ENCODE measurements around the gene LCE1B.

The LCE1B gene

GRCh38 chr1:152811671-152812070, at the start of gene LCE1B:
LCE1B (plus strand) TSS chr1:152811971; CDS start chr1:152812447, 476 bp downstream.
- no peak for DNase-seq (ENCODE audit: low read depth in 2 of 2)

GRCh38 chr1:152768847-152769533, 42.8 kb upstream of the LCE1B start:
- no peak for DNase-seq (ENCODE audit: low read depth in 2 of 2)

GRCh38 chr1:152770411-152770810, 41.4 kb upstream of the LCE1B start:
- no peak for DNase-seq (ENCODE audit: low read depth in 2 of 2)

GRCh38 chr1:152774875-152775274, 36.9 kb upstream of the LCE1B start, which contains the start of gene LCE1F:
LCE1F (plus strand) TSS chr1:152775140; CDS start chr1:152776372, 1,232 bp downstream.
- DNase-seq (ENCODE audit: low read depth in 2 of 2), result no peak

- no peak for DNase-seq (ENCODE audit: low read depth in 2 of 2)
Measured at GRCh38 chr1:152776361-152776760, 35.4 kb upstream of the LCE1B start.

GRCh38 chr1:152777510-152778137, 34.1 kb upstream of the LCE1B start:
- DNase-seq (ENCODE audit: low read depth in 2 of 2), result no peak

- no peak for DNase-seq (ENCODE audit: low read depth in 2 of 2)
Measured at GRCh38 chr1:152783095-152783494, 28.7 kb upstream of the LCE1B start.

- DNase-seq (ENCODE audit: low read depth in 2 of 2), result no peak
Measured at GRCh38 chr1:152786077-152786476, 25.7 kb upstream of the LCE1B start, which contains the start of gene LCE1E. LCE1E (plus strand) TSS chr1:152786257; CDS start chr1:152787300, 1,043 bp downstream.

GRCh38 chr1:152795686-152796085, 16.1 kb upstream of the LCE1B start:
- no peak for DNase-seq (ENCODE audit: low read depth in 2 of 2)

- no peak for DNase-seq (ENCODE audit: low read depth in 2 of 2)
Measured at GRCh38 chr1:152796421-152796820, 15.3 kb upstream of the LCE1B start, which contains the start of gene LCE1D. LCE1D (plus strand) TSS chr1:152796721; CDS start chr1:152797795, 1,074 bp downstream.

GRCh38 chr1:152801333-152801732, 10.4 kb upstream of the LCE1B start:
- DNase-seq (ENCODE audit: low read depth in 2 of 2), result no peak

GRCh38 chr1:152806576-152806975, 5.2 kb upstream of the LCE1B start, which contains the start of gene LCE1C:
LCE1C (minus strand) TSS chr1:152806651; CDS start chr1:152805478, 1,173 bp downstream.
- DNase-seq (ENCODE audit: low read depth in 2 of 2), result no peak

GRCh38 chr1:152811050-152811449, 721 bp upstream of the LCE1B start:
- DNase-seq (ENCODE audit: low read depth in 2 of 2), result no peak

GRCh38 chr1:152817309-152817708, 5.5 kb downstream of the LCE1B start:
- no peak for DNase-seq (ENCODE audit: low read depth in 2 of 2)

GRCh38 chr1:152823294-152823693, 11.5 kb downstream of the LCE1B start:
- DNase-seq (ENCODE audit: low read depth in 2 of 2), result no peak

- DNase-seq (ENCODE audit: low read depth in 2 of 2), result no peak
Measured at GRCh38 chr1:152824964-152825363, 13.2 kb downstream of the LCE1B start.

- DNase-seq (ENCODE audit: low read depth in 2 of 2), result no peak
Measured at GRCh38 chr1:152827173-152827572, 15.4 kb downstream of the LCE1B start, which contains the start of gene LCE1A. LCE1A (plus strand) TSS chr1:152827473; CDS start chr1:152827473, 0 bp downstream.

GRCh38 chr1:152836870-152837269, 25.1 kb downstream of the LCE1B start:
- DNase-seq (ENCODE audit: low read depth in 2 of 2), result no peak

- DNase-seq (ENCODE audit: low read depth in 2 of 2), result no peak
Measured at GRCh38 chr1:152842556-152842955, 30.8 kb downstream of the LCE1B start, which contains the start of gene LCE6A. LCE6A (plus strand) TSS chr1:152842856; CDS start chr1:152843521, 665 bp downstream.

GRCh38 chr1:152855661-152856060, 43.9 kb downstream of the LCE1B start:
- DNase-seq (ENCODE audit: low read depth in 2 of 2), result no peak

GRCh38 chr1:152858062-152858461, 46.3 kb downstream of the LCE1B start:
- no peak for DNase-seq (ENCODE audit: low read depth in 2 of 2)

- no peak for DNase-seq (ENCODE audit: low read depth in 2 of 2)
Measured at GRCh38 chr1:152859696-152860095, 47.9 kb downstream of the LCE1B start, which contains the start of gene LCE7A. LCE7A (plus strand) TSS chr1:152859996; CDS start chr1:152860698, 702 bp downstream.

- no peak for DNase-seq (ENCODE audit: low read depth in 2 of 2)
Measured at GRCh38 chr1:152860129-152860528, 48.4 kb downstream of the LCE1B start.

All from stimulated activated CD4-positive, alpha-beta T cell treated with anti-CD3 and anti-CD28 coated beads, Interleukin-1b, Interleukin-23, amount 100 ng/mL, for 4 hours (primary cell).